Measurements from ENCODE around the gene BMPR2. TPM values are rescaled to one million over a fixed set of nuclear protein-coding genes. Genes with fewer than 3 reads are reported as not detected.

BMPR2 gene
- total and polyA plus RNA-seq, 7 donors, result 2.5 to 74.9 (median 49.9) TPM

GRCh38 chr2:202589582-202589949, 213.4 kb downstream of the BMPR2 start:
- Histone ChIP-seq H3K4me3 (no peak overlapping the region), H3K9me3 (no peaks in the 10 kb centered on the region), H3K27me3 (no peaks in the 10 kb centered on the region), H3K27ac (no peak overlapping the region), H3K4me1 (peaks cover 0 to 9% (median 8%) of the 10 kb centered on the region in 4 donors), H3K36me3 (no peaks in the 10 kb centered on the region)
- intact Hi-C loops (cut with DNase I), result loop anchor here (2.0 kb wide), 2 partner anchors 43 to 281 kb away; partner anchors contain the start of gene ICA1L
- 97% methylated on average over 4 of the region's 4 CpGs for WGBS, 2 donors
- no peak for DNase-seq
- TF ChIP-seq, protein P1, sequence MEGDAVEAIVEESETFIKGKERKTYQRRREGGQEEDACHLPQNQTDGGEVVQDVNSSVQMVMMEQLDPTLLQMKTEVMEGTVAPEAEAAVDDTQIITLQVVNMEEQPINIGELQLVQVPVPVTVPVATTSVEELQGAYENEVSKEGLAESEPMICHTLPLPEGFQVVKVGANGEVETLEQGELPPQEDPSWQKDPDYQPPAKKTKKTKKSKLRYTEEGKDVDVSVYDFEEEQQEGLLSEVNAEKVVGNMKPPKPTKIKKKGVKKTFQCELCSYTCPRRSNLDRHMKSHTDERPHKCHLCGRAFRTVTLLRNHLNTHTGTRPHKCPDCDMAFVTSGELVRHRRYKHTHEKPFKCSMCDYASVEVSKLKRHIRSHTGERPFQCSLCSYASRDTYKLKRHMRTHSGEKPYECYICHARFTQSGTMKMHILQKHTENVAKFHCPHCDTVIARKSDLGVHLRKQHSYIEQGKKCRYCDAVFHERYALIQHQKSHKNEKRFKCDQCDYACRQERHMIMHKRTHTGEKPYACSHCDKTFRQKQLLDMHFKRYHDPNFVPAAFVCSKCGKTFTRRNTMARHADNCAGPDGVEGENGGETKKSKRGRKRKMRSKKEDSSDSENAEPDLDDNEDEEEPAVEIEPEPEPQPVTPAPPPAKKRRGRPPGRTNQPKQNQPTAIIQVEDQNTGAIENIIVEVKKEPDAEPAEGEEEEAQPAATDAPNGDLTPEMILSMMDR (IDR thresholded peaks at IDR 0.05), result no peak
- TF ChIP-seq POLR2A (IDR thresholded peaks at IDR 0.05) (no peak), POLR2AphosphoS5 (IDR thresholded peaks at IDR 0.05) (no peak), EP300 (IDR thresholded peaks at IDR 0.05) (no peak)

GRCh38 chr2:202592566-202592965, 216.4 kb downstream of the BMPR2 start:
- Histone ChIP-seq H3K27me3 (no peaks in the 10 kb centered on the region), H3K36me3 (no peaks in the 10 kb centered on the region), H3K4me3 (no peak overlapping the region), H3K27ac (no peak overlapping the region), H3K4me1 (peaks cover 0 to 9% (median 8%) of the 10 kb centered on the region in 4 donors), H3K9me3 (no peaks in the 10 kb centered on the region)
- TF ChIP-seq EP300 (IDR thresholded peaks at IDR 0.05) (no peak), POLR2A (IDR thresholded peaks at IDR 0.05) (no peak), POLR2AphosphoS5 (IDR thresholded peaks at IDR 0.05) (no peak)
- TF ChIP-seq, protein P1 (IDR thresholded peaks at IDR 0.05), result no peak
- 88 to 98% methylated on average over 2 of the region's 2 CpGs for WGBS, 2 donors
- DNase-seq, result no peak
- intact Hi-C loops (cut with DNase I), result no loop called here

DNA sequence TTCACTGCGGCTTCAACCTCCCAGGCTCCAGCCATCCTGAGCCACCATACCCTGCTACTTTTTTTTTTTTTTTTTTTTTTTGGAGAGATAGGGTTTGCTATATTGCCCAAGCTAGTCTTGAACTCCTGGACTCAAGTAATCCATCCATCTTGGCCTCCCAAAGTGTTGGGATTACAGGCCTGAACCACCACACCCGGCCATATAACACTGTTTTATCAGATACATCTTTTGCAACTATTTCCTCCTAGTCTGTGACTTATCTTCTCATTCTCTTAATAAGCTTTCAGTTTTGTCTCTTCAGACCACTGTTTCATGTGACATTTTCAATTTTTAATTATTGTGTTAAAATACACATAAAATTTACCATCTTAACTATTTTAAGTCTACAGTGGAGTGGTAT, 223.0 kb downstream of the BMPR2 start:
- intact Hi-C loops (cut with DNase I), result no loop called here
- no peaks in the 10 kb centered on the region for H3K9me3 ChIP-seq
- H3K27ac ChIP-seq, result no peak overlapping the region
- DNase-seq, result no peak
- no peaks in the 10 kb centered on the region for H3K4me1 ChIP-seq
- H3K27me3 ChIP-seq, result no peaks in the 10 kb centered on the region
- H3K4me3 ChIP-seq, result no peak overlapping the region
- WGBS, 2 donors, result 87 to 96% methylated on average over 2 of the region's 2 CpGs
- TF ChIP-seq POLR2AphosphoS5 (IDR thresholded peaks at IDR 0.05) (no peak), POLR2A (IDR thresholded peaks at IDR 0.05) (no peak), EP300 (IDR thresholded peaks at IDR 0.05) (no peak)
- TF ChIP-seq, protein P1 (IDR thresholded peaks at IDR 0.05), result no peak
- no peaks in the 10 kb centered on the region for H3K36me3 ChIP-seq

GRCh38 chr2:202599911-202600310, 223.8 kb downstream of the BMPR2 start:
- H3K9me3 ChIP-seq, result no peaks in the 10 kb centered on the region
- no peak for DNase-seq
- TF ChIP-seq, protein P1 (IDR thresholded peaks at IDR 0.05), result no peak
- TF ChIP-seq POLR2AphosphoS5 (IDR thresholded peaks at IDR 0.05) (no peak), EP300 (IDR thresholded peaks at IDR 0.05) (no peak), POLR2A (IDR thresholded peaks at IDR 0.05) (no peak)
- intact Hi-C loops (cut with DNase I), result no loop called here
- no peaks in the 10 kb centered on the region for H3K36me3 ChIP-seq
- 16 to 60% methylated on average over 4 of the region's 4 CpGs for WGBS, 2 donors
- H3K27me3 ChIP-seq, result no peaks in the 10 kb centered on the region
- H3K27ac ChIP-seq, result no peak overlapping the region
- H3K4me3 ChIP-seq, result no peak overlapping the region
- no peaks in the 10 kb centered on the region for H3K4me1 ChIP-seq

DNA sequence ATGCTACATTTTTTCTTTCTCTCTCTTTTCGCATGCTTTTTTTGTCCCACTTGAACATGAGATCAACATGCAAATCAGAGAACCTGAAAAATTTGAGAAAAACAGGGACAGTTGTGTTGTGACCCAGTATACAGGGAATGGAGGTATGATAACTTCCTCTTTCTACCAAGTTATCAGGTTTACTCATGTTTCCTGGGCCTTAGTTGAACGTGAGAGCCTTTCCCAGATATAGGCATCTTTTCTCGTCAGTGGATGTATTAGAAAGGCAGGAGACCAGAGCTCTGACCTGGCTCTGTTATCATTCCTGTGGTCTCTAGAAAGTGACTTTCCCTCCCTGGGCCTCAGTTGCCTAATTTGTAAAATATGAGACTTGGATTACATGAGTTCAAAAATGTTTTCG, 228.6 kb downstream of the BMPR2 start:
- Histone ChIP-seq H3K27ac (no peak overlapping the region), H3K27me3 (no peaks in the 10 kb centered on the region), H3K9me3 (no peaks in the 10 kb centered on the region), H3K4me3 (no peak overlapping the region), H3K4me1 (no peaks in the 10 kb centered on the region), H3K36me3 (no peaks in the 10 kb centered on the region)
- 73 to 84% methylated on average over 4 of the region's 4 CpGs for WGBS, 2 donors
- intact Hi-C loops (cut with DNase I), result no loop called here
- DNase-seq, result no peak
- TF ChIP-seq POLR2A (IDR thresholded peaks at IDR 0.05) (no peak), EP300 (IDR thresholded peaks at IDR 0.05) (no peak), POLR2AphosphoS5 (IDR thresholded peaks at IDR 0.05) (no peak)
- TF ChIP-seq, protein P1 (IDR thresholded peaks at IDR 0.05), result no peak

Measured in sigmoid colon (tissue), 7 donors.